T-helper 1 cell treated with Interleukin-12 subunit alpha and Interleukin-12 subunit beta and Interleukin-4 antibody, amounts not matched to agents 30 ng/mL and 1 ng/mL, for 36 hours (primary cell): ENCODE results near the gene AOPEP. TPM values are rescaled to one million over a fixed set of nuclear protein-coding genes. Genes with fewer than 3 reads are reported as not detected.

Experiments
- intact Hi-C: fragments of 100-400 bp; cut with micrococcal nuclease; formaldehyde crosslinking; loops from one replicate; pipeline ENCODE4 v1.15.1; 2024
- total RNA-seq: library from RNA; stranded (reverse); gene quantifications from 2 replicates; pipeline ENCODE4 v1.2.3, GENCODE V29; 2022

The AOPEP gene
- total RNA-seq, 1 donor from 2014 or later: 19.7 TPM

DNA sequence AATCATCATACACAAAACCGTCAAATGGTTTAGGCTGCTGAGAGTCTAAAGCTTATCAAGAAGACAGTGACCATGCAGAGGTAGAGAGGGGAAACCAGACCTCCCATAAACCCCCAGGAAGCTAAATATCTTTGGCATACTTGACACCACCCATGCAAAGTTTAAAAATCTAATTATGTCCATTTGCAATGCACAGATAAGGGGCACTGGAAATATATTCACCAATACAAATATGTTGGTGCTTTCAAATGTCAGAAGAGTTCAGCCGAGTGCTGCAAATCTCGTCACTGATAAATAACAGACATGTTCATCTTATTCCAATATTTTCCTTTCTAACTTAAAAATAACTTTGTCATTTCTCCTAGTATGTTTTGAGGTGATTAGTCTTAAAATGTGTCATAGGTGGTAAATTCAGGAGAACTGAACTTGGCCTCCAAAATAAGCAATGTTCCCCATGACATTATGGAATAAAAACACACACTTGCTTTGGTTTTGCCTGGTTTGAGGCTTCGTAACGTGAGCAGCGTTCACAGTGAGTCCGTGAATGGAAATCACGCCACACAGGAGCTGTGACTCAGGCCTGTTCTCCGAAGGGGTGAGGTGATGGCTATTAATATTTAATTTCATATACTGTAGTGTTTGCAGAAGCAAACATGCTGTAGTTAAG, 182.2 kb downstream of the AOPEP start:
- intact Hi-C loops: no loop called here

GRCh38 chr9:94909250-94909894, 182.9 kb downstream of the AOPEP start:
- intact Hi-C loops: no loop called here

DNA sequence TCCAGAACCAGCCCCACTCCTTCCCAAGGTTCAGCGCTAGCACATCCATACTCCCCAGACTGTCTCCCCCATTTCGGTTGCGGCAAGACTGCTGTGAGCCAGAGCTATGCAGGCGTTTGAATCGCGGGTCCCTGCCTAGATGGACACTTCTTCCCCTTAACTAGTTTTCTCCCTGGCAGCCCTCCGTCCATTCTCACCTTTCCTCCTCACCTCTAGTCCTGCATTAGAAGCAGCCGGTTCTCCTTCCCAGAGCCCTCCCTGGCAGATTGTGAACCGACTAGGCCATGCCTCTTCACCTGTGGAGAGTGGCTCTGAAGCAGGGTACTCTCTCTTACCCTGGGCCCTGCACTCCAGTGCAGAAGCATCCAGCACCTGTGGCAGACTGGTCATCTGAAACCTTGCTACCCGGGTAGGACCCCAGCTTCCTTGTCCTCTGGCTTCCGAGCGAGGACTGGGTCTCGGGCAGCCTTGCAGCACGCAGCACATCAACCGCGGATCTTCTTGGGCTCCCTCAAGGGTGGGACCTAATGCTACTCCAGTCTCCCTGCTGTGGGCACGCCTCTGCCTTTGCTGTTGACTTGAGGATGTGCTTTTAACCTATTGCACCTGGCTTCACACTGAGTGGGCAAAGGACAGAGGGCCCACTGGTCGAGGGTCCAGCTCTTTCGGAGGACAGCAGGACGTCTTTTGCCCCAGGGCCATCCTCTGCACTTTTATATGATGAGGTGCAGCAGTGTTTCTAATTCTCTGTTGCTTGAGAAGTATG, 183.6 kb downstream of the AOPEP start:
- intact Hi-C loops: no loop called here

DNA sequence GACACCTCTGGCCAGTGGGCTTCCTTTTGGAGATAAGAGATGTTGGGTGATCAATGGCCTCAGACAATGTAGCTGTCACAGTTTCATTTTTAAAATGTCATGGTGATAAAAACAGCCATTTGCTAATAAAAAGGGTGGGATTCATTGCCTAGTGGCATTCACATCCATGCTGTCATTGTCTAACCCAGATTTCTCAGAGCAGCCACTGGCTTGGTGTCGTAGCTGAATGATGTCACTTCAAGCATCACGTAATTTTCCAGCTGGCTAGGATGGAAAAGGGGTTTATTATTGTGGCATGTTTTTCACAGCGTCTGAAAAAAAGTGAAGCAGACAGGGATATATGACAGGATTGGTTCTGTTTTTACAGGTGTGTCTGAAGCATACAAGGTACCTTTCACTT, 184.7 kb downstream of the AOPEP start:
- intact Hi-C loops: no loop called here

DNA sequence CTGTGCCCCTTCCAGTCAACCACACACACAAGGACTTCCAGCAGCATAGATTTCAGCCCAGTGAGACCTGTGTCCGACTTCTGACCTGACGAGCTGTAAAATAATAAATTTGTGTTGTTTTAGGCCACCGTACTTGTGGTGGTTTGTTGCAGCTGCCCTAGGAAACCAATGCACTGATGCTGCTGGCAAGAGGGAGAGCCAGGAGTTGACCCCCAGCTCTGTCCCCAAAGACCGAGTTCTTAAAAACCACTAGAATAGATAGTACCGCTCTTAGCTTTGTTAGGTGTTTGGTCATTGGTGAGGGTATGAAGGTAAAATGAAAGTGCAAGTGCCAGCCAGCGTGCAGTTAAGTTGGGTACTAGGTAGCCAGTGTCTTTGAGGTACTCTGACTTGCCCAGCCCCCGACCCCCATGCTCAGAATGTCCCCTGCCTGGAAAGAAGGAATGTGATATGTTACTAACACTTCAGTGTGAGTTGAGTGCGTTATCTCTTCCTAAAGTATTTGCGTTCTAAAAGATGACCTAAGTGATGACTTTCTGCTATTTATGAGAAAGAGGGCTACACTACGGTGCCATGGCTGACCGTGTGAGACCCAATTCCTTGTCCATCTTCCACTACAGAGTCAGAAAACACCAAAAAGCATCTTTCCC, 185.6 kb downstream of the AOPEP start:
- intact Hi-C loops: no loop called here

- intact Hi-C loops: no loop called here
Measured at GRCh38 chr9:94912700-94913249, 186.3 kb downstream of the AOPEP start.

GRCh38 chr9:94913550-94913949, 187.1 kb downstream of the AOPEP start:
- intact Hi-C loops: no loop called here

DNA sequence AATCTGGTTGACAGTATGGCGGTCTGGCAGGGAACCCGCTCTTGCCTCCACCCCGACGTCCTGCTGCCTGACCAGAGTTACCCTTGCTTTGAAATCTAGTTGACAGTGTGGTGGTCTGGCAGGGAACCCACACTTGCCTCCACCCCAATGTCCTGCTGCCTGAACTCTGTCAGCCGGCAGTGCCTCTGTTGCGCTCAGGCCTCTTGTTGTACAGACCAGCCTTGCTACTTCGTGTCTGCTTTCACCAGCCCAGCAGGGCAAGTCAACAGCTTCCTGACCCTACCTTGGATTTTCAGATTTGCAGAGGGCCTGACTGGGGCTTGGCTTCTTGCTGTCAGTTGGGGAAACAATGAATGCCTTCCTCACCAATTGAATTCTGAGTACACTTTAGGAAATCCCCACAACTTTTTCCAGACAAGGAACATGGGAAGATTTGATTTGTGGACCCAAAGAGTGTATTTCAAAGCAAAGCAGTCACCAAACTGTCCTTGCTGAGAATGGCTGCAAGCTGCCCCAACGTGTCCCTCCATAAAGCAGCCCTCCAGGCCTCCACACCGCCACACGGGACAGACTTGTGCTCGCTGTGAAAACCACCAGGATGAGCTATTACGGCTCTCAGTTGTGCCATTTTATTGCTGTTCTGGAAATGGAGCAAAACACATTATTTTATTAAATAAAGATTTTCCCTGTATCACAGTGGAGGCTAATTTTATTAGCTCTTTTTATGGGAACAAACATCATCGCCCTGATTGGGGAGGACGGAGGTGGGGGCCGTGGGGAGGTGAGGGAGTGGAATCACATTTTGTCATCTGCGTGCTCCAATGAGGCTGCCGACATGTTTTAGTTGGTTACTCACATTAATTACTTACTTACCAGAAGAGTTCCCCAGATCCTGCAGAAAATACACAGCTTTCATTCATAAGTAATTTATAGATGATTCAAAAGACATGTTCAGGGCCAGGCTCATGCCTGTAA, 189.3 kb downstream of the AOPEP start:
- intact Hi-C loops: loop anchor here (5.0 kb wide), 1 partner anchor 133 kb away; no protein-coding TSS in a partner anchor

DNA sequence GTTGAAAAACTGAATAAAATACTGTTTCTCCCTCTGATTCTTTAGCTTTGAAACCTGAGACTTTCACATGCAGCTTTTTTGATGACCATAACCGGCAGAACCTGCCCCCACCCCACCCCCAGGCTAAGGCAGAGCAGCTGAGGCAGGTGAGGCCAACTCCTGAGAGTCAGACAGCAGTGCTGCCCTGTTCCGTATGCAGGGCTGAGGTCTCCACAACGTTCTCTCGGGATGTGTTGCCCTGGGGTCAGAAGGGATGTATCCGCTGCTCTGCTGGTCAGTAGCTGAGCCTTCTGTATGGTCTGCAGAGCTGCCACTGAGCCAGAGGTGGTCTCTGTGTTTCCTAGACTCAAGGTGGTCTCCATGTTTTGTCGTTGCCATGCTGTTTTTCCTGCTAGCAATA, 190.5 kb downstream of the AOPEP start:
- intact Hi-C loops: loop anchor here (5.0 kb wide), 1 partner anchor 135 kb away; no protein-coding TSS in a partner anchor

- intact Hi-C loops: loop anchor here (5.0 kb wide), 1 partner anchor 136 kb away; no protein-coding TSS in a partner anchor
Measured at GRCh38 chr9:94918038-94918753, 191.7 kb downstream of the AOPEP start.

DNA sequence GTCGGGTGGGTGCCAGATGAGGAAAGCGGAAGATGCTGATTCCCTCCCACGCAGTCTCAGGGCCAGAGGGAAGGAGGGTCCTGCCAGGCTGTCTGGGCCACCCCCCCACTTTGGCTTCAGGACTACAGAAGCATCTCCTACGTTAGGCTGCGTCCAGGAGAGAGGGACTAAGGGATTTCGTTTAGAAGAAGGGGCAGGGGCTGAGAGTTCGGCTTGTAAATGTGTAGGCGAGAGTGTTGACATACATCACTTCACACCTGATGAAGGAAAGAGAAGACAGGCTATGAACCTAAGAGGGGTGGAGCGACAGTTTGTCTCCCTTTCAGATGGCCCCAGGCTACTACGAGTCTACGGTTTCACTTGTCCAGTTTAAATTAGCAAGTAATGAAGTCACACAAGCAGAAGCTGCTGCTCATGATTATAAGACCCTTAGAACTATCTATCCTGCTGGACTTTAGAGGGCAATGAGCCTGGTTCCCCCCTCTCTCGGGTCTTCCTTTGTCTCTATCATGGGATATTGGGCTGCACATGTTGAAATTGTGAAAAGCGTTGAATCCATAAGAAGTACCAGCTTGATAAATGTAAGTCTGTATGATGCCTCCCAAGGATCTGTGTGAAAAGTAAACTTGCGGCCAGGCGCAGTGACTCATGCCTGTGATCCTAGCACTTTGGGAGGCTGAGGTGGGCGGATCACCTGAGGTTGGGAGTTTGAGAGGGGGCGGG, 193.0 kb downstream of the AOPEP start:
- intact Hi-C loops: loop anchor here (5.0 kb wide), 1 partner anchor 137 kb away; no protein-coding TSS in a partner anchor

GRCh38 chr9:94920420-94921091, 194.1 kb downstream of the AOPEP start:
- intact Hi-C loops: no loop called here

GRCh38 chr9:94921092-94921471, 194.6 kb downstream of the AOPEP start:
- intact Hi-C loops: no loop called here

DNA sequence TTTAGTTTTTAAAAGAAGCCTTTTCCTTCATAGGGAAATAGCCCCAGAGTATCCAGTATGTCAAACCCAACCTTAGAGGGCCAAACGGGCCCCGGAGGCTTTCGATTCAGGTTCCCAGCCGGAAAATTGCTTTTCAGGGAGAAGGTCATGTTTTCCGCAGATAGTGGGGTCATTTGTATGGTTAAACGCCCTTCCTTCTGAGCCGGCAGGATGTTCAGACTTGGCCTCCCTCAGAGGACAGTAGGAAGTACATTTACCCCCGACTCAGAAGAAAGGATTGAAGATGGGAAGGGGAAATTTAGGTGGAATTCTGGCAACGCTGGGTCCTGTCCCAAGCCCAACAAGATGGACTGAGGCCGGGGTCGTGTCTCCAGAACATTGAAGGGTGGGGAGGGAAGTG, 195.2 kb downstream of the AOPEP start:
- intact Hi-C loops: no loop called here

DNA sequence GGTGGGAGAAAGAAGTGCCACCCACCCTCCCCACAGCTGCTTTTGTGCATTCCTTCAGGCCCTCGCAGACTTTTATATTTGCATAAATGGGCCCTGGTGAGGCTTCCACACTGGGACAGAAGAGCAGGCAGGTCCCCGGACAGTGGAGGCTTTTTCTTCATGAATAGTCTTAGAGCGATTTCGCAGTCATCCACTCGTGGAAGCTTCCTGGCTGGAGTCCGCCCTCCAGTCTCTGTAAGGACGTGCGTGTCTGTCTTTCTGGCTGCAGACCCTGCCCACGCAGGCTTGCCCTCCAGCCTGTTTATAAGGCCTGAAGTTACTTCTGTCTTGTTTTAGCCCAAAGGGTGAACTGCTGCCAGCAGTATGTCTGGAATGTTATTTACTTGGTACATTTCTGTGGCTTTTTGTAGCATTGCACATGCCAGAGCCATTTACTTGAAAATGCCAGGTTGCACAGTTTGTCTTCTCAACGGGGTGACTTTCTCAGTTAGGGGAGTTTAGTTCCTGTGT, 195.7 kb downstream of the AOPEP start:
- intact Hi-C loops: no loop called here

GRCh38 chr9:94922691-94923107, 196.2 kb downstream of the AOPEP start:
- intact Hi-C loops: no loop called here

DNA sequence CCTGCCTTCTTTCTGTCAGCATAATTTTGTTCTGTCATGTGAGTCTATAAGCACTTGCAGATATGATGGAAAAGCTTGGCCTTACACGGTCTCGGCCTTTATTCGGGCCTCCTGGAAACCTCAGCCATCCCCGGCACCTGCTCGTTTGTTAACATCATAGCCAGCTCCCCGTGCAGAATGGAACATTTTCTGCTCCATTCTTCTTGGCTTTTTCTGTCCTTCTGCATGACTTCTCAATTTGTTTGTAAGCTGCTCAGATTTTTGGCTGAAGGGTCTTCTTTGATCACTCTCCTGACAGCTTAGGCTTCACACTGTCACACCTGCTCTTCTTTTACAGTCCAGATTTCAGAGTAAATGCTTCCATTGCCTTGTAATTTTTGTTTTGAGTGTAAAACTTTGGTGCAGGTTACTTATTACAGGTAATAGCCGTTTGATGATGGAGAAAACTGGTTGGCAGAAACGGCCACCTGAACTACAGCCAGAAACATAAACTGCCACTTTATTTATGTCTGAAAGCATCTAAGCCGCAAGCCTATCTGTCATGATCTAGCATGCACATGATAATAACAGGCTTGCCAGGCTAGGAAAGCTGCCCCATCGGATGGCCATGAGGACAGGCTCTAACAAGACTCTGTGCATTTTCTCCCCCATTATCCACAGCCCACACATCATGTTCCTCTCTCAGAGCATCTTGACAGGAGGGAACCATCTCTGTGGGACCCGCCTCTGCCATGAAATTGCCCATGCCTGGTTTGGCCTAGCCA, 197.0 kb downstream of the AOPEP start:
- intact Hi-C loops: no loop called here
